Neuronal stem cell (in vitro differentiated cells): ENCODE results near the gene SRBD1.

Experiments
- DNase-seq: peaks from one replicate; pipeline ENCODE4 v3.0.0-alpha.2; 2013; ENCODE audit warnings: low spot score
- H2AFZ ChIP-seq: one replicate; pipeline ENCODE4 v1.6.1; 2013; ENCODE audit warnings: mild to moderate bottlenecking, low read length, inconsistent platforms
- H2AK5ac ChIP-seq: 2 replicates; pipeline ENCODE4 v1.6.1; 2013; ENCODE audit warnings: low read depth, mild to moderate bottlenecking, inconsistent platforms, low read length, moderate library complexity, mixed read lengths
- H2BK120ac ChIP-seq: 2 replicates; pipeline ENCODE4 v1.6.1; 2013; ENCODE audit warnings: low read depth, mild to moderate bottlenecking, inconsistent platforms, low read length, moderate library complexity, mixed read lengths
- H2BK12ac ChIP-seq: one replicate; pipeline ENCODE4 v1.6.1; 2013; ENCODE audit warnings: low read length, inconsistent platforms
- H2BK15ac ChIP-seq: 2 replicates; pipeline ENCODE4 v1.6.1; 2013; ENCODE audit warnings: mild to moderate bottlenecking, low read length, inconsistent platforms, mixed read lengths
- H2BK5ac ChIP-seq: one replicate; pipeline ENCODE4 v1.6.1; 2013; ENCODE audit warnings: inconsistent platforms, mild to moderate bottlenecking, low read length, moderate library complexity
- H3K14ac ChIP-seq: one replicate; pipeline ENCODE4 v1.6.1; 2013; ENCODE audit warnings: low read length, inconsistent platforms
- H3K18ac ChIP-seq: 2 replicates; pipeline ENCODE4 v1.6.1; 2013; ENCODE audit warnings: low read length, inconsistent platforms
- H3K23ac ChIP-seq: 2 replicates; pipeline ENCODE4 v1.6.1; 2013; ENCODE audit warnings: low read depth, mild to moderate bottlenecking, mixed read lengths, low read length, inconsistent platforms; ENCODE audit not compliant: poor library complexity
- H3K27ac ChIP-seq: replicated peaks from 3 replicates; pipeline ENCODE4 v1.5.1; 2013; ENCODE audit warnings: low read length, inconsistent platforms
- H3K27me3 ChIP-seq, 3 experiments: 2 replicates each; pipeline ENCODE4 v1.6.1; 2013; ENCODE audit warnings: low read length in 3 of 3, mild to moderate bottlenecking in 2 of 3, inconsistent platforms in 1 of 3, low read depth in 1 of 3, mixed read lengths in 1 of 3, moderate library complexity in 1 of 3; ENCODE audit not compliant: control insufficient read depth in 3 of 3, insufficient read depth in 3 of 3
- H3K36me3 ChIP-seq, 2 donors: replicated peaks in 1 of 2; 2 replicates each; pipeline ENCODE4 v1.6.1; 2013; ENCODE audit warnings: low read length in 2 of 2; ENCODE audit not compliant: control insufficient read depth in 2 of 2, insufficient read depth in 2 of 2
- H3K4ac ChIP-seq: 2 replicates; pipeline ENCODE4 v1.6.1; 2013; ENCODE audit warnings: inconsistent platforms, mild to moderate bottlenecking, low read length, moderate library complexity
- H3K4me1 ChIP-seq, 2 donors: 1 replicate in 1 of 2; 2 replicates in 1 of 2; pipeline ENCODE4 v1.6.1; 2013; ENCODE audit warnings: low read length in 2 of 2, low read depth in 1 of 2; ENCODE audit not compliant: control insufficient read depth in 2 of 2, insufficient read depth in 1 of 2
- H3K4me2 ChIP-seq: one replicate; pipeline ENCODE4 v1.6.1; 2013; ENCODE audit warnings: mild to moderate bottlenecking, low read length, inconsistent platforms; ENCODE audit not compliant: insufficient read depth, poor library complexity, severe bottlenecking
- H3K4me3 ChIP-seq, 2 donors: 2 replicates each; pipeline ENCODE4 v1.5.1; 2013; ENCODE audit warnings: low read length in 2 of 2, mild to moderate bottlenecking in 2 of 2, inconsistent platforms in 1 of 2, moderate library complexity in 1 of 2
- H3K79me1 ChIP-seq: one replicate; pipeline ENCODE4 v1.6.1; 2013; ENCODE audit warnings: low read depth, mild to moderate bottlenecking, inconsistent platforms, low read length, moderate library complexity
- H3K9ac ChIP-seq: one replicate; pipeline ENCODE4 v1.6.1; 2013; ENCODE audit warnings: mild to moderate bottlenecking, low read depth, low read length, inconsistent platforms; ENCODE audit not compliant: poor library complexity
- H3K9me3 ChIP-seq, 2 donors: replicated peaks in 1 of 2; 2 replicates each; pipeline versions ENCODE3 to v1.6.1; 2013; ENCODE audit warnings: low read length in 2 of 2, mild to moderate bottlenecking in 2 of 2, inconsistent platforms in 1 of 2, low read depth in 1 of 2, mixed read lengths in 1 of 2, moderate library complexity in 1 of 2; ENCODE audit not compliant: control insufficient read depth in 2 of 2, insufficient read depth in 1 of 2
- H4K8ac ChIP-seq: one replicate; pipeline ENCODE4 v1.6.1; 2013; ENCODE audit warnings: low read depth, mild to moderate bottlenecking, inconsistent platforms, low read length, moderate library complexity
- H4K91ac ChIP-seq: one replicate; pipeline ENCODE4 v1.6.1; 2013; ENCODE audit warnings: low read length, low read depth, mild to moderate bottlenecking, inconsistent platforms; ENCODE audit not compliant: poor library complexity
- WGBS, 2 donors: extraction: QIAGEN DNeasy Blood & Tissue Kit; methylation state at CpG; one replicate each; pipeline ENCODE4 v1.1.7; 2013; ENCODE audit warnings: missing lambda C conversion rate in 2 of 2, mixed read lengths in 1 of 2; ENCODE audit not compliant: insufficient read length in 2 of 2, insufficient replicate concordance in 1 of 2; ENCODE audit errors: extremely low coverage in 2 of 2; 5-methylcytosine and 5-hydroxymethylcytosine counted together

Gene SRBD1

GRCh38 chr2:45466053-45466452, 145.0 kb downstream of the SRBD1 start:
- Histone ChIP-seq H2BK5ac (no peak overlapping the region), H2BK120ac (no peak overlapping the region), H2BK15ac (no peak overlapping the region), H3K36me3 (no peaks in the 10 kb centered on the region), H3K79me1 (no peaks in the 10 kb centered on the region), H2BK12ac (no peak overlapping the region), H3K14ac (no peak overlapping the region), H3K18ac (no peak overlapping the region), H3K4ac (no peak overlapping the region), H3K4me2 (no peak overlapping the region), H4K91ac (no peak overlapping the region), H2AFZ (no peak overlapping the region), H3K27ac (no peak overlapping the region), H4K8ac (no peak overlapping the region), H3K9ac (no peak overlapping the region), H2AK5ac (no peak overlapping the region), H3K4me3 (no peak overlapping the region), H3K27me3 (no peaks in the 10 kb centered on the region), H3K4me1 (peaks cover 0 to 18% of the 10 kb centered on the region in 2 donors), H3K23ac (no peak overlapping the region), H3K9me3 (no peaks in the 10 kb centered on the region)
- no peak for DNase-seq
- no CpG with 5 or more reads among the region's 1 CpG for WGBS, 2 donors

GRCh38 chr2:45460825-45461224, 150.2 kb downstream of the SRBD1 start:
- Histone ChIP-seq H3K4me1 (peaks cover 0 to 13% of the 10 kb centered on the region in 2 donors), H2BK15ac (no peak overlapping the region), H3K4ac (no peak overlapping the region), H3K79me1 (no peaks in the 10 kb centered on the region), H2BK12ac (no peak overlapping the region), H3K36me3 (peaks cover 0 to 1% of the 10 kb centered on the region in 2 donors), H3K14ac (no peak overlapping the region), H3K4me3 (no peak overlapping the region), H3K27ac (no peak overlapping the region), H3K9ac (no peak overlapping the region), H4K8ac (no peak overlapping the region), H2BK120ac (no peak overlapping the region), H3K18ac (no peak overlapping the region), H2BK5ac (no peak overlapping the region), H2AFZ (no peak overlapping the region), H3K23ac (no peak overlapping the region), H3K4me2 (no peak overlapping the region), H3K9me3 (no peaks in the 10 kb centered on the region), H2AK5ac (no peak overlapping the region), H3K27me3 (no peaks in the 10 kb centered on the region), H4K91ac (no peak overlapping the region)
- DNase-seq: no peak
- WGBS, 2 donors: no CpG with 5 or more reads among the region's 6 CpGs

GRCh38 chr2:45459860-45460259, 151.2 kb downstream of the SRBD1 start:
- Histone ChIP-seq H2AK5ac (no peak overlapping the region), H2BK12ac (no peak overlapping the region), H3K36me3 (peaks cover 0 to 1% of the 10 kb centered on the region in 2 donors), H3K4me3 (no peak overlapping the region), H3K14ac (no peak overlapping the region), H2BK15ac (no peak overlapping the region), H3K27me3 (no peaks in the 10 kb centered on the region), H3K23ac (no peak overlapping the region), H4K91ac (no peak overlapping the region), H3K4me1 (peaks cover 0 to 13% of the 10 kb centered on the region in 2 donors), H3K4me2 (no peak overlapping the region), H2BK120ac (no peak overlapping the region), H3K18ac (no peak overlapping the region), H3K79me1 (no peaks in the 10 kb centered on the region), H2BK5ac (no peak overlapping the region), H3K9me3 (no peaks in the 10 kb centered on the region), H3K4ac (no peak overlapping the region), H3K9ac (no peak overlapping the region), H4K8ac (no peak overlapping the region), H3K27ac (no peak overlapping the region), H2AFZ (no peak overlapping the region)
- no CpG with 5 or more reads among the region's 3 CpGs for WGBS, 2 donors
- no peak for DNase-seq

GRCh38 chr2:45458909-45459563, 152.0 kb downstream of the SRBD1 start:
- Histone ChIP-seq H2AFZ (peak overlapping the region; percentile 37), H3K9ac (no peak overlapping the region), H3K14ac (no peak overlapping the region), H2BK12ac (no peak overlapping the region), H2BK120ac (no peak overlapping the region), H3K27me3 (no peaks in the 10 kb centered on the region), H4K91ac (no peak overlapping the region), H3K36me3 (peaks cover 0 to 1% of the 10 kb centered on the region in 2 donors), H3K9me3 (no peaks in the 10 kb centered on the region), H3K23ac (no peak overlapping the region), H2AK5ac (no peak overlapping the region), H3K27ac (no peak overlapping the region), H4K8ac (no peak overlapping the region), H3K4me3 (no peak overlapping the region), H3K79me1 (no peaks in the 10 kb centered on the region), H3K4me2 (no peak overlapping the region), H2BK15ac (no peak overlapping the region), H2BK5ac (no peak overlapping the region), H3K4ac (no peak overlapping the region), H3K18ac (no peak overlapping the region), H3K4me1 (peaks cover 0 to 13% of the 10 kb centered on the region in 2 donors)
- no CpG with 5 or more reads among the region's 3 CpGs for WGBS, 2 donors
- DNase-seq: no peak
